Erythroblast (primary cell): ENCODE measurements around the gene CACNA2D1.

Experiments used
- GATA1 ChIP-seq: IDR thresholded peaks from 2 replicates; pipeline ENCODE4 v1.6.1; 2011; ENCODE audit warnings: low read depth, mild to moderate bottlenecking, control low read depth, low read length, moderate library complexity
- POLR2A ChIP-seq: IDR thresholded peaks from 2 replicates; pipeline ENCODE4 v1.6.1; 2011; ENCODE audit warnings: mild to moderate bottlenecking, low read length

- TF ChIP-seq POLR2A (no peak), GATA1 (no peak)
Observed at GRCh38 chr7:81937091-81937490, 506.5 kb downstream of the CACNA2D1 start.
